SK-N-MC (cell line): ENCODE data around the gene CA14.

Experiments
- EZH2 ChIP-seq: fragments of 200-600 bp; sonication (generic); IDR thresholded peaks from one replicate; pipeline ENCODE4 v1.6.1; 2017; ENCODE audit warnings: antibody characterized with exemption
- FOXP2 ChIP-seq: optimal IDR thresholded peaks from 2 replicates; pipeline ENCODE3; 2011; ENCODE audit warnings: mild to moderate bottlenecking, moderate library complexity; ENCODE audit not compliant: insufficient read depth; ENCODE audit errors: extremely low read length, control extremely low read depth
- POLR2AphosphoS5 ChIP-seq: IDR thresholded peaks from 2 replicates; pipeline ENCODE4 v1.6.1; 2012; ENCODE audit warnings: mild to moderate bottlenecking, low read depth, low read length, borderline replicate concordance

- TF ChIP-seq POLR2AphosphoS5 (no peak), EZH2 (no peak), FOXP2 (no peak)
Observed at GRCh38 chr1:150273311-150273710, 15.7 kb downstream of the CA14 start.
